Psoas muscle (tissue), 8 donors: ENCODE results near the gene EPM2A. TPM values are rescaled to one million over a fixed set of nuclear protein-coding genes. Genes with fewer than 3 reads are reported as not detected.

Experiments
- ATAC-seq, 4 donors: fragments of 200-7000 bp; cut with Tn5 transposase; one replicate each; pipeline ENCODE4 v1.9.1; 2020; ENCODE audit warnings: moderate library complexity in 3 of 4, mild to moderate bottlenecking in 2 of 4
- DNase-seq, 2 donors: peaks; one replicate each; pipeline ENCODE4 v3.0.0-alpha.2; 2020
- H3K27ac ChIP-seq: fragments of 200-600 bp; one replicate; pipeline ENCODE4 v1.8.0; 2022
- H3K27me3 ChIP-seq, 3 donors: fragments of 200-600 bp in 1 of 3; one replicate each; pipeline versions ENCODE4 v1.6.1 to v1.8.0; 2013 to 2022; ENCODE audit warnings: low read length in 2 of 3, mild to moderate bottlenecking in 2 of 3, moderate library complexity in 1 of 3; ENCODE audit not compliant: insufficient read depth in 3 of 3
- H3K36me3 ChIP-seq, 2 donors: fragments of 200-600 bp in 1 of 2; one replicate each; pipeline versions ENCODE4 v1.6.1 to v1.8.0; 2013 to 2022; ENCODE audit warnings: low read depth in 1 of 2, mild to moderate bottlenecking in 1 of 2, moderate library complexity in 1 of 2; ENCODE audit not compliant: insufficient read depth in 1 of 2
- H3K4me1 ChIP-seq: fragments of 200-600 bp; one replicate; pipeline ENCODE4 v1.8.0; 2022
- H3K4me3 ChIP-seq: fragments of 200-600 bp; one replicate; pipeline ENCODE4 v1.8.0; 2022; ENCODE audit warnings: mild to moderate bottlenecking
- H3K9me3 ChIP-seq: fragments of 200-600 bp; one replicate; pipeline ENCODE4 v1.8.0; 2022
- CTCF ChIP-seq: fragments of 200-600 bp; IDR thresholded peaks from one replicate; pipeline ENCODE4 v1.8.0; 2022; ENCODE audit warnings: antibody characterized with exemption
- WGBS, 3 donors: extraction: QIAGEN DNeasy Blood & Tissue Kit; methylation state at CpG; one replicate each; pipeline versions ENCODE4 v1.1.6 to v1.1.7; 2013; 5-methylcytosine and 5-hydroxymethylcytosine counted together
- intact Hi-C, 2 donors: fragments of 100-400 bp; cut with DNase I; formaldehyde crosslinking; loops; one replicate each; pipeline versions ENCODE4 v1.11.0 to v1.14.2; 2022
- polyA plus RNA-seq, 3 donors: library from polyadenylated mRNA; stranded (reverse); fragments of 200-250 nt; gene quantifications; one replicate each; pipeline ENCODE4 v1.2.3, GENCODE V29; 2013
- total RNA-seq, 4 donors: library from RNA; stranded (reverse); fragmentation: NEBNext Ultra II Directional in 2 of 4; extraction: Animal tissue kit (Norgen Biotek cat#: 25700) in 2 of 4; gene quantifications; one replicate each; pipeline versions ENCODE4 v1.2.1 to v1.2.4, GENCODE V29; 2021 to 2023
- donor health status: healthy with polysubstance abuse.
- donor health status: DM: no; HTN: no; CAD: no; lungs with moderate emphysema.
- donor health status: Bipolar disorder and iron deficiency.
- donor health status: healthy.
- donor health status: DM: yes; HTN: yes; CAD: no.
- donor health status: DM: no; HTN: no; CAD: no.
- donor health status: DM: no; HTN: no; CAD: no.
- donor health status: DM: yes; HTN: yes; CAD: no.

Gene EPM2A
- total and polyA plus RNA-seq, 7 donors: 30.1 to 88.4 (median 67.6) TPM

- H3K4me3 ChIP-seq: no peak overlapping the region
- TF ChIP-seq CTCF: no peak
- peaks cover 5% of the 10 kb centered on the region for H3K9me3 ChIP-seq
- peak; percentile 59 to 71 (median 64) for ATAC-seq
- no peak for DNase-seq
- H3K27ac ChIP-seq: no peak overlapping the region
- no peaks in the 10 kb centered on the region for H3K27me3 ChIP-seq
- intact Hi-C loops: no loop called here
- H3K36me3 ChIP-seq: peaks cover 0 to 17% of the 10 kb centered on the region in 2 donors
- H3K4me1 ChIP-seq: peaks cover 21% of the 10 kb centered on the region
- 82 to 93% (median 89%) methylated on average over 1 of the region's 1 CpG for WGBS, 3 donors
These were observed 46.8 kb downstream of the EPM2A start for GRCh38 chr6:145688493-145688905.

- Histone ChIP-seq H3K4me3 (no peak overlapping the region), H3K4me1 (peaks cover 21% of the 10 kb centered on the region), H3K9me3 (no peaks in the 10 kb centered on the region), H3K27ac (no peak overlapping the region), H3K36me3 (peaks cover 0 to 36% of the 10 kb centered on the region in 2 donors), H3K27me3 (no peaks in the 10 kb centered on the region)
- WGBS, 3 donors: 42 to 48% (median 43%) methylated on average over 2 of the region's 2 CpGs
- peak in 2 of 4 donors; percentile 43 to 66 for ATAC-seq
- no peak for TF ChIP-seq CTCF
- no peak for DNase-seq
- intact Hi-C loops: no loop called here
These were observed 49.4 kb downstream of the EPM2A start for GRCh38 chr6:145685932-145686331.

GRCh38 chr6:145681965-145682364 is 53.4 kb downstream of the EPM2A start:
- intact Hi-C loops: no loop called here
- peaks cover 0 to 43% of the 10 kb centered on the region in 2 donors for H3K36me3 ChIP-seq
- WGBS, 3 donors: 86 to 92% (median 90%) methylated on average over 9 of the region's 9 CpGs
- DNase-seq (no peak), ATAC-seq (no peak)
- peaks cover 12% of the 10 kb centered on the region for H3K4me1 ChIP-seq
- H3K27me3 ChIP-seq: no peaks in the 10 kb centered on the region
- TF ChIP-seq CTCF: no peak
- H3K4me3 ChIP-seq: no peak overlapping the region
- H3K9me3 ChIP-seq: peaks cover 4% of the 10 kb centered on the region
- H3K27ac ChIP-seq: no peak overlapping the region

GRCh38 chr6:145673504-145673903 is 61.8 kb downstream of the EPM2A start:
- WGBS, 3 donors: 88 to 90% (median 90%) methylated on average over 5 of the region's 5 CpGs

More at GRCh38 chr6:145673504-145673903, 61.8 kb downstream of the EPM2A start:
- Histone ChIP-seq H3K4me1 (peaks cover 5% of the 10 kb centered on the region), H3K36me3 (peaks cover 0 to under 1% of the 10 kb centered on the region in 2 donors), H3K27ac (no peak overlapping the region), H3K4me3 (no peak overlapping the region), H3K27me3 (no peaks in the 10 kb centered on the region), H3K9me3 (peaks cover 4% of the 10 kb centered on the region)
- no peak for TF ChIP-seq CTCF
- no peak for ATAC-seq
- intact Hi-C loops: no loop called here
- DNase-seq: no peak
